Epithelial cell of esophagus (primary cell): ENCODE data around the gene NUDCD3.

ENCODE experiments used
- DNase-seq: peaks from one replicate; pipeline ENCODE4 v3.0.0; 2010; ENCODE audit warnings: low read depth
- H3K4me3 ChIP-seq: 2 replicates; pipeline ENCODE4 v1.5.1; 2011; ENCODE audit warnings: mild to moderate bottlenecking, low read length, control low read depth
- CTCF ChIP-seq: IDR thresholded peaks from 2 replicates; pipeline ENCODE4 v1.5.1; 2011; ENCODE audit warnings: low read depth, mild to moderate bottlenecking, low read length, control low read depth, inconsistent platforms; ENCODE audit not compliant: insufficient read depth; ENCODE audit errors: missing control alignments

NUDCD3 gene

GRCh38 chr7:44394112-44394447 is 96.4 kb downstream of the NUDCD3 start:
- no peak for TF ChIP-seq CTCF
- no peak for DNase-seq
- H3K4me3 ChIP-seq, result no peak overlapping the region

GRCh38 chr7:44393238-44394111 is 97.0 kb downstream of the NUDCD3 start:
- no peak overlapping the region for H3K4me3 ChIP-seq
- DNase-seq, result no peak
- no peak for TF ChIP-seq CTCF

- no peak for TF ChIP-seq CTCF
- no peak overlapping the region for H3K4me3 ChIP-seq
- no peak for DNase-seq
Measured at GRCh38 chr7:44392618-44393010, 97.8 kb downstream of the NUDCD3 start.

GRCh38 chr7:44391746-44392617 is 98.5 kb downstream of the NUDCD3 start:
- no peak overlapping the region for H3K4me3 ChIP-seq
- no peak for DNase-seq
- no peak for TF ChIP-seq CTCF

- no peak for TF ChIP-seq CTCF
- H3K4me3 ChIP-seq, result no peak overlapping the region
- DNase-seq, result no peak
Measured at GRCh38 chr7:44391171-44391570, 99.3 kb downstream of the NUDCD3 start.

- no peak for DNase-seq
- no peak for TF ChIP-seq CTCF
Measured at GRCh38 chr7:44390701-44391100, 99.8 kb downstream of the NUDCD3 start.

More at GRCh38 chr7:44390701-44391100, 99.8 kb downstream of the NUDCD3 start:
- no peak overlapping the region for H3K4me3 ChIP-seq
